K562 (cell line): ENCODE data around the gene BNC2. TPM values are rescaled to one million over a fixed set of nuclear protein-coding genes. Genes with fewer than 3 reads are reported as not detected.

Source experiments
- ATAC-seq: fragments of 200-7000 bp; cut with Tn5 transposase; 3 replicates; pipeline ENCODE4 v1.9.1; 2020; ENCODE audit warnings: moderate library complexity
- BruUV-seq: library from RNA; stranded (reverse); fragments of 400-500 nt; replicated peaks from 2 replicates; lab custom pipeline; 2021; lab: Mats Ljungman, UMichigan
- CTCF ChIA-PET: fragments of 300-600 bp; formaldehyde crosslinking; extraction: SDS; loops from one replicate; lab custom pipeline; 2021; ENCODE audit warnings: low intra/inter-chr PET ratio; lab: Yijun Ruan, JAX
- POLR2A ChIA-PET: fragments of 300-600, 350-650 bp; sonication (Branson Sonifier 250); formaldehyde crosslinking; extraction: SDS; loops from one replicate; lab custom pipeline; 2021; ENCODE audit warnings: antibody characterized with exemption, inconsistent platforms; lab: Yijun Ruan, JAX
- DNase-seq, 4 experiments: peaks; one replicate each; pipeline versions ENCODE4 v3.0.0 to v3.0.0-alpha.2; 2011 to 2018; ENCODE audit warnings: low spot score in 3 of 4, mixed read lengths in 3 of 4; ENCODE audit errors: extremely low read depth in 1 of 4
- FAIRE-seq: peaks from 2 replicates; lab custom pipeline; 2011; peaks lifted over from hg19 to GRCh38; lab: Jason Lieb, UNC
- H2AFZ ChIP-seq: 2 replicates; pipeline ENCODE4 v1.6.0; 2011; ENCODE audit warnings: low read depth, low read length, control low read depth, inconsistent platforms
- H3K27ac ChIP-seq: fragments of 200-600 bp; 3 replicates; pipeline ENCODE4 v1.8.0; 2011; ENCODE audit warnings: low read depth, mild to moderate bottlenecking, control low read depth, inconsistent platforms, low read length, moderate library complexity, mixed read lengths; ENCODE audit errors: extremely low read depth
- H3K27me3 ChIP-seq, 2 experiments: fragments of 300-600 bp in 1 of 2; 2 replicates in 1 of 2; 3 replicates in 1 of 2; pipeline versions ENCODE4 v1.6.0 to v1.8.0; 2011; ENCODE audit warnings: inconsistent platforms in 2 of 2, low read length in 2 of 2, mild to moderate bottlenecking in 1 of 2, mixed read lengths in 1 of 2, moderate library complexity in 1 of 2; ENCODE audit not compliant: control insufficient read depth in 2 of 2, insufficient read depth in 2 of 2
- H3K36me3 ChIP-seq: fragments of 300-600 bp; 3 replicates; pipeline ENCODE4 v1.8.0; 2011; ENCODE audit warnings: mild to moderate bottlenecking, low read length, inconsistent platforms; ENCODE audit not compliant: control insufficient read depth, insufficient read depth
- H3K4me1 ChIP-seq, 2 experiments: fragments of 200-600 bp in 1 of 2; replicated peaks in 1 of 2; 2 replicates in 1 of 2; 3 replicates in 1 of 2; pipeline versions ENCODE4 v1.5.1 to v1.8.0; 2011; ENCODE audit warnings: inconsistent platforms in 2 of 2, low read length in 2 of 2, mild to moderate bottlenecking in 1 of 2, mixed read lengths in 1 of 2, moderate library complexity in 1 of 2; ENCODE audit not compliant: control insufficient read depth in 2 of 2, insufficient read depth in 2 of 2
- H3K4me2 ChIP-seq: 2 replicates; pipeline ENCODE4 v1.6.1; 2011; ENCODE audit warnings: low read length, control low read depth, inconsistent platforms, mixed read lengths; ENCODE audit not compliant: insufficient read depth
- H3K4me3 ChIP-seq: fragments of 200-600 bp; sonication (generic), shearing (Covaris generic); 2 replicates; pipeline ENCODE4 v1.5.1; 2016; ENCODE audit warnings: control low read depth, inconsistent platforms
- H3K79me2 ChIP-seq: fragments of 200-600 bp; 3 replicates; pipeline ENCODE4 v1.8.0; 2011; ENCODE audit warnings: low read length, inconsistent platforms; ENCODE audit not compliant: control insufficient read depth, insufficient read depth
- H3K9ac ChIP-seq, 2 experiments: 2 replicates each; pipeline versions ENCODE4 v1.6.0 to v1.6.1; 2011; ENCODE audit warnings: low read depth in 2 of 2, low read length in 2 of 2, control low read depth in 1 of 2, inconsistent platforms in 1 of 2, mild to moderate bottlenecking in 1 of 2, mixed read lengths in 1 of 2; ENCODE audit not compliant: insufficient read depth in 1 of 2
- H3K9me1 ChIP-seq: one replicate; pipeline ENCODE4 v1.6.0; 2011; ENCODE audit warnings: inconsistent platforms, mild to moderate bottlenecking, low read length, moderate library complexity; ENCODE audit not compliant: control insufficient read depth, insufficient read depth
- H3K9me3 ChIP-seq: replicated peaks from 2 replicates; pipeline ENCODE4 v1.5.1; 2011; ENCODE audit warnings: low read depth, low read length, inconsistent platforms; ENCODE audit not compliant: control insufficient read depth, insufficient read depth
- H4K20me1 ChIP-seq: replicated peaks from 2 replicates; pipeline ENCODE4 v1.6.1; 2011; ENCODE audit warnings: low read length, inconsistent platforms, mixed read lengths; ENCODE audit not compliant: control insufficient read depth, insufficient read depth
- DPF2 ChIP-seq: fragments of 450-650 bp; IDR thresholded peaks from 2 replicates; pipeline ENCODE4 v1.6.1; 2016
- FOS ChIP-seq: IDR thresholded peaks from 3 replicates; pipeline ENCODE4 v1.6.1; 2011; ENCODE audit not compliant: insufficient read length; ENCODE audit errors: extremely low read depth
- GABPB2 ChIP-seq: fragments of 250-450 bp; sonication (Bioruptor Pico); conservative IDR thresholded peaks from 2 replicates; pipeline ENCODE4 v1.5.1; 2021; ENCODE audit warnings: mild to moderate bottlenecking
- HNRNPUL1 ChIP-seq: fragments of 200-400 bp; formaldehyde crosslinking; IDR thresholded peaks from 2 replicates; pipeline ENCODE4 v1.6.1; 2017; ENCODE audit warnings: low read length
- MEF2D ChIP-seq: conservative IDR thresholded peaks from 2 replicates; pipeline ENCODE4 v1.6.1; 2016; ENCODE audit warnings: low read depth, missing genetic modification characterization, missing compliant biosample characterization
- NBN ChIP-seq: fragments of 450-650 bp; IDR thresholded peaks from 2 replicates; pipeline ENCODE4 v1.6.1; 2016; ENCODE audit warnings: low read depth, mild to moderate bottlenecking
- NCOA1 ChIP-seq: fragments of 450-650 bp; IDR thresholded peaks from 2 replicates; pipeline ENCODE4 v1.6.1; 2016; ENCODE audit warnings: low read depth
- NFIC ChIP-seq: fragments of 450-650 bp; IDR thresholded peaks from 2 replicates; pipeline ENCODE4 v1.6.1; 2017; ENCODE audit warnings: mild to moderate bottlenecking, inconsistent platforms
- NR2C2 ChIP-seq, 2 experiments: fragments of 200-800 bp in 1 of 2; sonication (Bioruptor generic) in 1 of 2; sonication (generic) in 1 of 2; formaldehyde crosslinking in 1 of 2; IDR thresholded peaks; 2 replicates each; pipeline versions ENCODE4 v1.6.1 to v1.8.0; 2016 to 2022; ENCODE audit warnings: mild to moderate bottlenecking in 1 of 2, missing compliant biosample characterization in 1 of 2, missing genetic modification characterization in 1 of 2, missing genetic modification reagents in 1 of 2
- RCOR1 ChIP-seq, 2 experiments: IDR thresholded peaks; 2 replicates each; pipeline ENCODE4 v1.6.1; 2012; ENCODE audit warnings: low read depth in 2 of 2, low read length in 2 of 2, borderline replicate concordance in 1 of 2, improper control_type of control experiment in 1 of 2
- ZFP1 ChIP-seq: fragments of 450-650 bp; formaldehyde crosslinking; IDR thresholded peaks from 2 replicates; pipeline ENCODE4 v1.4.0; 2020; ENCODE audit warnings: mild to moderate bottlenecking, mixed read lengths
- ZKSCAN8 ChIP-seq: fragments of 200-800 bp; sonication (Bioruptor generic); IDR thresholded peaks from 2 replicates; pipeline ENCODE4 v1.6.1; 2016; ENCODE audit warnings: missing genetic modification characterization, missing compliant biosample characterization
- WGBS: fragments of 100-300 bp; shearing (Covaris generic); methylation state at CpG from one replicate; pipeline ENCODE4 v1.1.6; 2016; ENCODE audit warnings: low coverage, mixed read lengths; ENCODE audit not compliant: insufficient coverage; ENCODE audit errors: missing lambda C conversion rate; 5-methylcytosine and 5-hydroxymethylcytosine counted together
- in situ Hi-C: fragments of 300-500 bp; cut with MboI; formaldehyde crosslinking; loops from 4 replicates; pipeline ENCODE4 v1.15.0; 2018; ENCODE audit warnings: inconsistent platforms, mixed read lengths
- intact Hi-C: fragments of 100-400 bp; cut with micrococcal nuclease; formaldehyde crosslinking; loops from 2 replicates; pipeline ENCODE4 v1.14.2; 2022
- polyA plus RNA-seq, 8 experiments: library from polyadenylated mRNA; depleted of rRNA in 4 of 8; stranded (reverse) in 5 of 8; unstranded in 3 of 8; fragments of >200 nt; fragmentation: Nextera tagmentation in 2 of 8; fragmentation: Illumina TruSeq in 1 of 8; extraction: Ambion mirVana in 2 of 8; extraction: Trizol in 1 of 8; gene quantifications; 2 replicates each; pipeline versions ENCODE4 v1.2.1 to v1.2.3, GENCODE V29; 2011 to 2014; ENCODE audit warnings: inconsistent platforms in 1 of 8, missing spikeins in 1 of 8
- total RNA-seq, 7 experiments: library from RNA; depleted of rRNA in 6 of 7; stranded (reverse); fragments of >200 nt in 6 of 7; fragmentation: Illumina TruSeq in 2 of 7; extraction: Trizol in 2 of 7; gene quantifications; 2 replicates each; pipeline versions ENCODE4 v1.2.1 to v1.2.3, GENCODE V29; 2011 to 2021; ENCODE audit warnings: low replicate concordance in 1 of 7
- TF ChIP-seq, protein P1 (sequence below): sonication (generic); formaldehyde crosslinking; IDR thresholded peaks from 2 replicates; pipeline ENCODE4 v1.8.0; 2022; ENCODE audit warnings: mild to moderate bottlenecking, missing genetic modification reagents
- TF ChIP-seq, protein P2 (sequence below): sonication (generic); formaldehyde crosslinking; IDR thresholded peaks from 2 replicates; pipeline ENCODE4 v1.8.1; 2023; ENCODE audit warnings: mild to moderate bottlenecking, missing genetic modification reagents

BNC2 gene
- total and polyA plus RNA-seq, 9 of the 15 experiments (the other 6 are each of a cell fraction or from before 2014, with no cell fraction given): not detected

DNA sequence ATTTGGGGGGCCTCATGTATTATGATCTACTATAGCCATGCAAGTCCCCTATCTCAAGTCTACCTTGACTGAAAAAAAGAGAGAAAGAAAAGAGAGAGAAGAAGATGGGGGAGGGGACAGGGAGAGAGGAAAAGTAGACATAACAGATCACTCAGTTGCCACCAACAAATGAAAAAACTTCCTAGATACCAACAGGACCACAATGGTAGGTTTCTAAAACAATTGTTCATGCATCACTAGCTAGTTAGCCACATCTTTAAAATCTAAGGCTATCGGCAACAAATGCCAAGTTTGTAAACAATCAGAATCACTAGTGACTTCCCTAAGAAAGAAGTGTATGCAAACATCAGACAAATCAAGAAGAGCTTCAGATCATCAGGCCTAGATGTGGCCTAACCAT is 328.2 kb downstream of the BNC2 start:
- FAIRE-seq (no peak), ATAC-seq (no peak), DNase-seq (no peak)
- in situ Hi-C loops: no loop called here
- Histone ChIP-seq H3K9me1 (no peaks in the 10 kb centered on the region), H3K27me3 (no peaks in the 10 kb centered on the region), H3K27ac (no peak overlapping the region), H3K9me3 (no peaks in the 10 kb centered on the region), H3K36me3 (no peaks in the 10 kb centered on the region), H3K4me2 (no peak overlapping the region), H3K4me1 (no peaks in the 10 kb centered on the region), H3K4me3 (no peak overlapping the region), H2AFZ (no peak overlapping the region), H3K79me2 (no peaks in the 10 kb centered on the region), H4K20me1 (no peaks in the 10 kb centered on the region), H3K9ac (no peak overlapping the region)
- BruUV-seq: no TSS peak
- intact Hi-C loops: no loop called here
- TF ChIP-seq GABPB2: no peak
- CTCF ChIA-PET: no interaction called here
- WGBS: 8% methylated on average over 1 of the region's 1 CpG
- POLR2A ChIA-PET: no interaction called here

DNA sequence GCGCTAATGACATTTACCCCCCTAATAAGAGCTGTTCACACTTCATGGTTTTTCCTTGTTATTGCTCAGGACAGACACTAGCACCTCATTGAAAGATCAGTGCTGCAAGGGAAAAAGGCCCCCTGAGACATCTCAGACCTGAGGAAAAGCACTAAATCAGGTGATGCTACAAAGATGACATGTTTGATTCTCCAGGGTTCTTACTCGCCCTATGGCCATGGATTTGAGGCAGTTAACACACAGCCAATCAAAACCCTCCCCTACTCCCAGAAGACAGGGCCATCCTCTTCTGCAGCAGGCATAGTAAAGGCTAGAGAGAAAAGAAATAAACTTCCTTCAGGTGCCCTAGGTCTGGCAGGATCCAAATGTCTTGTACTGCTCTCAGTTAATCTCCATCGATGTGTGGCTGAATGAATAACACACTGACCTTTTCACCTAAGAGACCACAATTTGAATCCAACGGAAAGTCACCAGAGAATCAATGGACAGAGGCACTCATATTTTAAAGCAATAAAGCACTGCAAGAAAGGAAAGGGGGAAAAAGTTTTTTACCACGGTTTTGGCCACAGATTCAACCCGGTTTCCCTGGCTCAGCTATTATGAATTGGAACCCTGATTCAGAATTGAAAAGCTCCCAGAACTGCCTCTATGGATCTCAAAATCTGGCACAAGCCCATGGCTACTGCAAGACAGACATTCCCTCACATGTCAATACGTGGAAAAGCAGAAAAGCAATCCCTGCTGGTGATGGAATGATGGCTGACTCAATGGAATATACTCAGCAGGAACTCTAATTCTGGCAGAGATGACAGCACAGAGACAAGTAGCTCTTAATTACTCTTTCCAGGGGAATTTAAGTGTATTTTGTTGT is 329.5 kb downstream of the BNC2 start:
- no peaks in the 10 kb centered on the region for H3K27me3 ChIP-seq
- in situ Hi-C loops: no loop called here
- no peaks in the 10 kb centered on the region for H3K79me2 ChIP-seq
- no peak overlapping the region for H3K27ac ChIP-seq
- DNase-seq: no peak
- H3K4me2 ChIP-seq: no peak overlapping the region
- ChIA-PET CTCF (no interaction called here), POLR2A (no interaction called here)
- H3K4me3 ChIP-seq: no peak overlapping the region
- 0% methylated on average over 5 of the region's 7 CpGs for WGBS
- no peaks in the 10 kb centered on the region for H3K9me1 ChIP-seq
- ATAC-seq: no peak
- TF ChIP-seq MEF2D (tag) (no peak), RCOR1 (IDR thresholded peaks at IDR 0.05; ENCODE audit: borderline replicate concordance in 1 of 2, low read depth in 2 of 2, low read length in 2 of 2) (no peak), NCOA1 (no peak), NR2C2 (CRISPR knock-in tag; IDR thresholded peaks at IDR 0.05) (no peak), NR2C2 (tag; IDR thresholded peaks at IDR 0.05) (no peak), FOS (no peak), DPF2 (no peak), ZKSCAN8 (no peak), NBN (no peak), NFIC (no peak), HNRNPUL1 (no peak), ZFP1 (CRISPR knock-in tag) (no peak)
- TF ChIP-seq, protein P1, sequence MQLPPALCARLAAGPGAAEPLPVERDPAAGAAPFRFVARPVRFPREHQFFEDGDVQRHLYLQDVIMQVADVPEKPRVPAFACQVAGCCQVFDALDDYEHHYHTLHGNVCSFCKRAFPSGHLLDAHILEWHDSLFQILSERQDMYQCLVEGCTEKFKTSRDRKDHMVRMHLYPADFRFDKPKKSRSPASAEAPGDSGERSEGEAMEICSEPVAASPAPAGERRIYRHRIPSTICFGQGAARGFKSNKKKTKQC (CRISPR knock-in tag): no peak
- TF ChIP-seq, protein P2, sequence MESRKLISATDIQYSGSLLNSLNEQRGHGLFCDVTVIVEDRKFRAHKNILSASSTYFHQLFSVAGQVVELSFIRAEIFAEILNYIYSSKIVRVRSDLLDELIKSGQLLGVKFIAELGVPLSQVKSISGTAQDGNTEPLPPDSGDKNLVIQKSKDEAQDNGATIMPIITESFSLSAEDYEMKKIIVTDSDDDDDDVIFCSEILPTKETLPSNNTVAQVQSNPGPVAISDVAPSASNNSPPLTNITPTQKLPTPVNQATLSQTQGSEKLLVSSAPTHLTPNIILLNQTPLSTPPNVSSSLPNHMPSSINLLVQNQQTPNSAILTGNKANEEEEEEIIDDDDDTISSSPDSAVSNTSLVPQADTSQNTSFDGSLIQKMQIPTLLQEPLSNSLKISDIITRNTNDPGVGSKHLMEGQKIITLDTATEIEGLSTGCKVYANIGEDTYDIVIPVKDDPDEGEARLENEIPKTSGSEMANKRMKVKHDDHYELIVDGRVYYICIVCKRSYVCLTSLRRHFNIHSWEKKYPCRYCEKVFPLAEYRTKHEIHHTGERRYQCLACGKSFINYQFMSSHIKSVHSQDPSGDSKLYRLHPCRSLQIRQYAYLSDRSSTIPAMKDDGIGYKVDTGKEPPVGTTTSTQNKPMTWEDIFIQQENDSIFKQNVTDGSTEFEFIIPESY (CRISPR knock-in tag): no peak
- no peak overlapping the region for H3K9ac ChIP-seq
- H3K36me3 ChIP-seq: no peaks in the 10 kb centered on the region
- no peaks in the 10 kb centered on the region for H3K4me1 ChIP-seq
- no peak for FAIRE-seq
- H4K20me1 ChIP-seq: no peaks in the 10 kb centered on the region
- intact Hi-C loops: no loop called here
- no peak overlapping the region for H2AFZ ChIP-seq
- no peaks in the 10 kb centered on the region for H3K9me3 ChIP-seq
- no TSS peak for BruUV-seq
